HG02571 (cell line): ENCODE measurements around the gene AFF1.
"Not testable (repeated sequence)": the region's sequence is repeated elsewhere in the genome, so short reads cannot be mapped to it uniquely, and the experiment has no call there.

Experiments used
- ATAC-seq: cut with Tn5 transposase; IDR thresholded peaks from one replicate; pipeline ENCODE4 v1.9.1; 2021; ENCODE audit warnings: mild to moderate bottlenecking, moderate library complexity; ENCODE audit not compliant: unreplicated experiment

Gene AFF1

DNA sequence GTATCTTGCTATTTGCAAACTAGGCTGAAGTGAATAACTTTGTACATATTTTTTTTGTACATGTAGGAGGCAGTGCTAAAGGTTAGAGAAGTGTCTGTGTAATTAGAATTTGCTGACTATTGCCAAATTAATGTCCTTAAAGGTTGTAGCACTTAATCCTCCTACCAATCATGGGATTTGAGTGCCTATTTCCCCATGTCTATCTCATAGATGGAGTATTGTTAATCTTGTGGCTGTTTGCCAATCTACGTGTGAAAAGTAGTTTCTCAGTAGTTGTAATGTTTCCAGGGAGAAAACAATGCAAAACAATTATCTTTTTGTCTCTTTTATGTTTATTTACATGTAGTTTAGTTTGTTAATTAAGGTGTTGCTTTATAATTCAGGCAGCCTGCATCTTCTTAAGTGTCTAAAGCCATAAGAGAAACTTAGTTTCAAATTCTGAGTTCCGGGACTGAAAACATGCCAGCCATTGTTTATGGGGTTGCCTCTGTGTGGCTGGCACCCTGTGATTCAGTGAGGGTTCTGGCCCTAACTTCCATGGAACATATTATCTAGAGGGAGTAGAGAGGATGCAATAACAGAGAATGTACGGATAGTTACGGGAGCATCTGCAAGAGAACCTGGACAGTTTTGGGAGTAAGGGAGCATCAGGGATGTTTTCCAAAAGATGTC lies 143.2 kb downstream of the AFF1 start:
- ATAC-seq: no peak

DNA sequence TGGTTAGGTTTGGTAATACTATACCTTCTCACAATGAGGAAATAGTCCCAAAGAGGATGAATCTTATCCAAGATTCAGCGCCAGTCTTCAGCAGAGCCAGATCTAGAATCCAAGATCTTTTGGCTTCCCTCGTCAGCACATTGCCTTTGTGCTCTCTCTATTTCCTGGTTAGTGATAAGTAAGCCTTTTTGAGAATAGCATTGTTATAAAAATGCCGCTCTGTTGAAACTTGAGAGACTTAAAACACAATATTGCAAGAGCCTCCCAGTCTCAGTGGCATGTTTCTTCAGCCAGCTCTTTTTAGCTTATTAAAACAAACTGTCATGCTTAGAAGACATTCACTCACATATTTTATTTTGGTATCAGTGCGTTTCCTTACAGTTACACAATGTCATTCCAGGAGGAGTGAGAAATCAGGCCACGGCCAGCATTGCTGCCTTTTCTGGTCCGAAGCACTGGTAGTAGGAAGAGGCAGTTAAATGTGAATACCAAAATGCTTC lies 144.2 kb downstream of the AFF1 start:
- no peak for ATAC-seq

DNA sequence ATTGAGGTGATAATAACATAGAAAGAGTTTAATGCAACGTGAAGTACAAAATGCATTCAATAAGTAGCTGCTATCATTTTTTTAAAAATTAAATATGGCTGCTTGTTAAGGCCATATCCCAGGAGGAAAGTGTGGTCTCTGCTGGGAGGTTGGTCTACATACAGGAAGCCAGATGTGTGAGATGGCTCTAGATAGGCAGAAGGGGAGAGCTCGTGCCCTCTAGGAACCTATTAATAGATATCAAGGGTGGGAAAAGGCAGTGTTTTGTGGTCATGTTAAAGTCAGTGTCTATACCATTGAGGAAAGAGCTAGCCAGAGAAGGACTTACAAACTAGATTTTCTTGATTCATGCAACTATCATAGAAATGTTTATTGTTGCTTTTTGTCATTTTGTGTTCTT lies 145.2 kb downstream of the AFF1 start:
- ATAC-seq: no peak

DNA sequence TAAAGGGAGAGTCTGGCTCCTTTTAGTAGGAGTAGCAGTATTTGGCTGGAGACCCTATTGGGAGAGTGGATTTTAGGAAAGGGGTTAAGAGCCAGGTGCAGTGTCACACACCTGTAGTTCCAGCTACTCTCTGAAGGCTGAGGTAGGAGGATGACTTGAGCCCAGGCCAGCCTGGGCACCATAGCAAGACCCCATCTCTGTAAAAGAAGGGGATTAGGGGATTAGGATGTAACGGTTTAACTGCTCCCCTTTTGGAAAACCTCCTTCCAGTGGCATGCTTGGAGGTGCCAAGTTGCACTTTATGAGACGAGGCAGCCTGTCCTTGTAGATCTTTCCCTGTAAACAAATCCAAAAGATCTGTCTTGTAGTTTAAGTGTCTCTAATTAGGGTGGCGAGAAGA lies 145.7 kb downstream of the AFF1 start:
- ATAC-seq: no peak

DNA sequence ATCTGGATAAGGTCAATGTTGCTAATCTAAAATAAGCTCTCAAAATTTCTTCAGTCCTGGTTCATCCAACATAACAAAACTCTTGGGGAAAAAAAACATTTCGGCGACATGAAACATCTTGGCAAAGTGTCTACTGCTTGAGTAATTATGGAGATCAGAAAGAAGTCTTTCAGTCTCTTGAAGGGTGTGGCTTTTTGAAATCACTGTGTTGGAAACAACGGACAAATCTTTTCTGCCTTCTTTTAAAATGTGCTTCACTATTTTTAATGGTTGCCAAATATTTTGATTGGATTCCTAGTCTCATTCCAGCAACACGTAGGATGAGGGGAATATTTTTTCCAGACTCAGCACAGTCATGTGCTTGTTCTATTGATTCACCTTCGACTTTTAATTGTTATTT lies 147.0 kb downstream of the AFF1 start:
- ATAC-seq: no peak

DNA sequence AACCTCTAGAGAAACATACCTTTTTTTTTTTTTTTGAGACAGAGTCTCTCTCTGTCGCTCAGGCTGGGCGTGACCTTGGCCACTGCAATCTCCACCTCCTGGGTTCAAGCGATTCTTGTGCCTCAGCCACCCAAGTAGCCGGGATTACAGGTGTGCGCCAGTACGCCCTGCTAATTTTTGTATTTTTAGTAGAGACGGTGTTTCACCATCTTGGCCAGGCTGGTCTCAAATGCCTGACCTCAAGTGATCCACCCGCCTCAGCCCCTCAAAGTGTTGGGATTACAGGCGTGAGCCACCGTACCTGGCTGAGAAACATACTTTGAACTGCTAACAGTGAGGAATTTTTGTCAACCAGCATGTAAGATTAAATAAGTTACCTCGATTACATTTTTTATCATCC lies 150.9 kb downstream of the AFF1 start:
- not testable (repeated sequence) for ATAC-seq

DNA sequence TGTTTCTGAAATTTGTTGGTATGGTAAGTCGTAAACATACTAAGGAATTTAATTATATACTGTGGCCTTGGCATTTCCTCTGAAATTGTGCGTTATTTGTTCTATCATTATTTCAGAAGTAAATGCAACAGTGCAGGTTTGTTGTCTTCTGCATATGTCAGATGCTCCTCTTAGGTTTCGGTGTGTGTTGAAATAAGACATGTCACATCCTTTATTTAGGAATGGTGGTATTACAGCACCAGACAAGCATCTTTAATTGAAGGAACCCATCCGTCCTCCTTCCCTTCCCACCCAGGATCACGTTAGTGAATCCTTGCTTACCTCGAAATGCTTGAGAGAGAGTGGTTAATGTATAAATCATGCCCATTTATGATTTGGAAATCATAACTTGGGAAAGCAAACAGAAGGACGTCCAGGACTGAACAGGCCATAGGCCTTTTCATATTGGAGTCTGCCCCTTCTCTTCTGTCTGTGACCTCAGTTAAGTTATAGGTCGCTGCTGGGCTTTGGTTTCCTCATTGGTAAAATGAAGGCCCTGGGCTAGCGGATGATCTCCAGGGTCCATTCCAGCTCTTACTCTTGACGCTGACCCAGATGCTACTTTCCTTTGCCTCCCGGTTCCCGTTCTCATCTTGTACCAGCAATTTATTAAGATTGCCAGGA lies 151.5 kb downstream of the AFF1 start:
- no peak for ATAC-seq

DNA sequence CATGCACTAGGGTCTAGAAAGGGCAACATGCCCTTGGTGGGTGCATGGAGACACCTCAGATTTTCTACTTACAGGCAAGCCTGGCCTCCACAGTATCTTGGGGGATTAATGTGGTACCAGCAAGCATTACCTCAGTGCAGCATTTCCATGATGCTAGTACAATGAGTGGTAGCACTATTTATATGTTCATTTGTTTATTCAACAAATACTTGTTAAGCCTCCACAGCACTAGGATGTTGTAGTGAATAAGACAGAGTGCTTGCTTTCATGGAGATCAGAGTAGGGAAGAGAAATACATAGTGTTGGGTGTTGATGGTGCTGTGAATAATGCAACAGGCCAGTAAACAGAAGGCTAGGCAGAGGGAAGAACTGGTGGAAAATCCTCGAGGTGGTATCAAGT lies 152.2 kb downstream of the AFF1 start:
- ATAC-seq: no peak

DNA sequence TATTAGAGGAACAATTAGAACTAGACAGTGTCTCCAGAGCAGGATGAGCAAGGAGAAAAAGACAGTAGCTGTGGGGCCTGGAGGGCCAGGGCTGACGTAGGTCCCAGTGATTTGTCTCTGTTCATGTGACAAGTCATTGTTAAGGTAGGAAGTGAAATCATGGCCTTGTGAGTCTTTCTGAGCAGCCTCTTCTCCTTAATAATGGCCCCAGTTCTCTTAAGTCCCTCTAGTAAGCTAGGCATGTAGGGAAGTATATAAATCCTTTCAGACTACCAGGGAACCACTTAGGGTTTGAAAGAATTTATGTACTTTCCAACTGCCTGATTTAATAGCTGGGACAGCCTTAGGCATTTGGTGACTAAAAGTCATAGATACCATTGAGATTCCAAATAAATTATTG lies 152.6 kb downstream of the AFF1 start:
- no peak for ATAC-seq

DNA sequence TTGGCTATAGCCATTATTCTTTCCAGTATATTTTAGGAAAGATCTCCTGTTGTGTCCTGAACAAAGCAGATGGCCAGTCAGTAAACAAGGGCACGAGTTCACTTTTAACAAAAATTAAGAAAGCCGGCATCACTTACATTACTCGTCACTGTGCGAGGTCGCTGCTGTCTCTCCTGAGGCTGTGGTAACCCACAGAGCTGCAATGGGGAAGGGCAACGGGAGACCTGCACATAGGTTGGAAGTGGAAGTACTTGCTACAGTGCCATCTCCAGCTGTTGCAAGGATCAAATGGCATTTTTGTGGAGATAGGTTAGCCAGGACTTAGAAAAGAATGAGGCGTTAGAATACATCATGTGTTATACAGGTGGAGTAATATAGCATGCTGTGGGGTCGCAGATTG lies 153.4 kb downstream of the AFF1 start:
- ATAC-seq: no peak

DNA sequence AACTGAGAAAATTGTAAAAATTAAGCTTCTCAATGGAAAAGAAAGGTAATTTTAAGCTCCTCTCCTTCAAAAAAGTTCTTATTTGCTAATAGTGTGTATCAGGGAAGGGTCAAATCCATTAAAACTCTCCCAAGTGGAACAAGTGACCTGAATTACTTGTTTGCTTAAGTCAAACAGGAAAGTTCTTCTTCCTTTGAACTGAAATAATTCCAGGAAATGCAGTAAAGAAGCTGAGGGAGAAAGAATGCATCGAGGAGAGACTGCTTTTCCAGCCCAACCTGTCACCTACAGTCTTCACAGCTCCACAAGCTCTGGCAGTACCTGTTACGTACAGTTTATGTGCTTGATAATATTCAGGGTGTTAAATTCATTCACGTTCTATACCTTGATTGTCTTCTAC lies 154.6 kb downstream of the AFF1 start:
- ATAC-seq: no peak

DNA sequence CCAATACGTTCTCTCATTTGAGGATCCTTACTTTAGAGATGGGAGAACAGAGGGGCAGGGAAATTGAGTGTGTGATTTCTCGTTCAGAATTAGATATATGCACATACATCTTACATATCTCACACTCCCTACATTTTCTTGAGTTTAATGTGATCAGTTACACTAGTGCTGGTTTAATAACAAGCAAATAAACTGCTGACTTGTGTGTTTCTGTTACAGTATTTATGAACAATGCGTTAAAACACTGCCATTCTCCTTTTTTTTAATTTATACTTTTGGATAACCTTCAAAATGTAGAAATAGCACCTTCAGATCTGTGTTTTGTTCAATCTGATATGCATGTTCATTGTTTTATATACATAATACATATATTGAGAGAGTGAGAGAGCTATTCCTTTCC lies 155.5 kb downstream of the AFF1 start:
- ATAC-seq: no peak

DNA sequence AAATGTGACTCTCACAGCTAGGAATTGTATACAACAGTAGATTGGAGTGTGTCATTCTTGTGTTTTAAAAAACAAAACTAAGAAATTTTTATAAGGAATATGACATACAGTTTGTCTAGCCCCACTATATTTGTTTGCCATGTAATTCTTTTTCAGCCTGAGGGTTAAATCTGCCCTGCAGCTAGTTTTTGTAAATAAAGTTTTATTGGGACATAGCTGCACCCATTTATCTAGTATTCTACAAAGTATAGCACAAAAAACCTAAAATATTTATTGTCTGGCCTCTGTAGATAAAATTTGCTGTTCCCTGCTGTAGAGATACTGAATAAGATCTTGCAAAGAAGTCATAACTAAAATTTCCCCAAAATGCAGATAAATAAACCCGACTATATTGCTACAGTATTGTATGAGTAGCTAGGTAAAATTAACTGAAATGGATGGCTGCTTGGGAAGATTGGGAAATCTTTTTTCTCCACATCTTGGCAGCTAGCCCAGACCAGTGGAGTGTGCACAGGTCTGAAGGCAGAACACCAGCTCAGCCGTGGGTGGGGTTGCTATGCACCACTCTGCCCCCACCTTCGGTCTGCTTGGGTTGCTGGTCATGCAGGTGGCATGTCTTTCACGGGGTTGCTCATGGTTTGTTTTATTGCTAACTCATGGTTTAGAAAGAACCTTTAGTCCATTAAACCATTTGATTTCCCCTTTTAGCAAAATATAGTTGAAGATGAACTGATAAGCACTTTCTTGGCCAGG lies 157.8 kb downstream of the AFF1 start:
- ATAC-seq: peak; percentile 61

DNA sequence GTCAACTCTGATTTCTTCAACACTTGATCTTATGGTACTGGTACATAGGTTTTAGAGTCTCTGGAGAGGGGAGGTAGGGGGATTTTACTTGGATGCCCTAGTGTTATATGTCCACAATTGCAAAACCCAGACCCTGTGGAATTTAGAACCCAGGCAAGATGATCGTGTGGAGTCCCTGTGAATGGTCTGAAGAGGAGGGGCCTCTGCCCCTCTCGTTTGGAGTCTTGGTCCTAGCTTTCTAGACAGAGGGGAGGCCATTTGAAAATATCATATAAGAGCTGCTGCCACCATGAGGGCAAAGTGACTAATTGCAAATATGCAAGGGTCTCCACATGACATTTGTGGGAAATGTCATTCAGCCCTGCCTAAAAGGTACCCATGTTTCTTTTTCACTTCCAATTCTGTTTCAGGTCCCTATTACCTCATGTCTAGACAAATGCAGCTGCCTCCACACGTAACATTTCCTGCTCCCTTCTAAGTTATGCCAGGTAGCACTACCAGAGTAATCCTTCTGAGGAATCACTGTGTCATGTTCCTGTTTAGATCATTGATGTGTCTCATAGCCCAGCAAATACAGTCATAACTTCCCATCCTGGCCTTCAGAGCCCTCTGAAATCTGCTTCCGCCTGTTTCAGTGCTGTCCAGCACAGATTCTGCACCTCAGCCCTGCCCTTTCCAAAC lies 158.8 kb downstream of the AFF1 start:
- ATAC-seq: peak; percentile 77

DNA sequence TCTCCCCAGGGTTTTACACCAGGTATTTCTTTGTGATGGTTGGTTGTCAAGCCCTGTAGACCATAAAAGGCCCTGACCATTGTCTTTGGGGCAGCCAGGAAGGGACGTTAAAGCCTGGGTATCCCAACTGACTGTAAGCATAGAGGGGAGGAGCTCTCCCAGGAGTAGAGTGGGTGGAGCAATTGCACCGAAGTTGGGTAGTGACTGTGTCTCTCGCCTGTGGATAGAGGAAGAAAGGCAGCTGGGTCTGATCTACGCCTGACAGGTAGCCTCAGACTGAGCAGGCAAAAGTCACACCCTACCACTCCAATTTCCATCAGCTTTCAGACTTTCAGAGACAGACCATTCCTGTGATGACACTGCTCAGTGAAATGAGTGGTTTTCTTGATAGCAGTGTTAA lies 162.3 kb downstream of the AFF1 start:
- ATAC-seq: no peak

DNA sequence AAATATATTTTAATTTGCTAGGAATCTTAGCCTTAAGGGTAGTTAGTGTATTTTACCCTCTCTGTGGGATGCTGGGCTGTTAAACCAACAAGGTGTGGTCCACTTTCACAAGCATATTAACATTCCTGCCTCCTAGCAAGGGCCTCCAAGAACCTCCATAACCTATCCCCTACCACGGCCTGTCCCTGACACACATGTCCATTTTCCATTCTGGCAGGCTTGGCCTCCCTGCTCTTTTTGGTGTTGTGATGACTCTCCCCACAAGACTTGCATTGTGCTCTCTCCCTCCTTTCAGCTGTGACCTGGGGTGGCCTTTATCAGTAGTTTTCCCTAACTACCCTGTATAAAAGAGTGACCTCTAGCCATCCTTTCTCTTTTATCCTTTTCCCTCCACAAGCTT lies 165.4 kb downstream of the AFF1 start:
- no peak for ATAC-seq

DNA sequence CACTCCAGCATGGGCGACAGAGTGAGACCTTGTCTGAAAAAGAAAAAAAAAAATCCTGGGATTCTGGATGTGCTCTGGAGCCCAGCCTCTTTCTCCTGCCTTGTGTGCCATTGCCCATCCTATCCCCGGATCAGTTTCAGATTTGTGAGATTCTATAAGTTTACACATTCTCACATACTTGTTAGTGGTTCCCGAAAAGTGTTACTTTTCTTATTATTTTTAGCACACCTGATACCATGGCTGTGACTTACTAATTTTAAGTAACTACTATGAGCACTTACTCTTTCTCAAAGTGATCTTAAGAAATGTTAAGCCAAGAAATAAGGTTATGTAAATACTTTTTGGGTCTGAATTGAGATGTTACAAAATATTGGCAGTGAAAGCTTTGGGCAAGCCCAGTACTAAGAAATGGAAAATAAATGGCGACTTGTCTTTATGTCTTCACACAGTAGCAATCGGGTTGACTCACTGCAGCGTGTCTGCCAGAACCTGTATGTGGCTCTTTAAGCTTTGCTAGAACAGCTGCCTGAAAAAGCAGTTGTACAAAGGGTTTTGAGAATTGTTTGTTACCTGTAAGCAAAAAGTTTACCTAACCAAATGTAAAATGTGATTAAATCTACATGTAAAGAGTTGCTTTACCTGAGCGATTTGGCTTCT lies 166.9 kb downstream of the AFF1 start:
- ATAC-seq: no peak

DNA sequence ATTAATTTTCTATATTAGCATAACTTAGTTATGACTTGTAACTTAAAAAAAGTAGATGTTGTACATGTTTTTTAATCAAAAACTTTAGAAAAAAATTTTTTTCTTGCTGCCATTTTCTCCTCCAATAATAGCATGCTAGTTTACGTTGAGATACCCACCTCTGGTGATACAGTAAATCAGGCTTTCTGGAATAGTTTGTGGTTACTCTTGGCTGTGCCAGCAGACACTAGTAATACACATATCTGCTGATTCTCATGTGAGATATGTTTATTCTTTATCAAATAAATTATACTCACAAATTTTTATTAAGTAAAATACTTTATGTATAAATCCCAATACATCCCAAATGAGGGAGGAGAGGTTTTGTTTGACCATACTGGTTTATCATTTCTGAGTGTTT lies 168.3 kb downstream of the AFF1 start:
- ATAC-seq: no peak

DNA sequence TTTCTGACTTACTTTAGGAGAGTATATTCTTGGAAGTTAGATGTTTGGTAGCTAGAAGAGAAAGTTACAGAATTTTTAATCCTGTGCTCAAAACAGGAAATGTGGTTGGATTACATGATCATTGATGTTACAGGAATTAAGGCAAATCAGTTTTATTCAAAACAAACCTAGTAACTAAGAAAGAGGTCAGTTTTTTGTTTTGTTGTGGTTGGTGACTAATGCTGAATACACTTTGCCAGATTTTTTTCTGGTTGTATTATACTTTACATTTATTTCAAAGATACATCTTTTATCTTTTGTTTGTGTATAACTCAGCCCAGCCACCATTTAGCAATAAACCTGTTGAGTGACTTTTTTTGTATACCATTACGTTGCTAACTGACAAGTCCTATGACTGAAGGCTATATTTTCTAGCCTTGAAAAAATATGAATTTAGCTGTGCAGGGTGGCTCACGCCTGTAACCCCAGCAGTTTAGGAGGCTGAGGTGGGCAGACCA lies 168.9 kb downstream of the AFF1 start:
- no peak for ATAC-seq

DNA sequence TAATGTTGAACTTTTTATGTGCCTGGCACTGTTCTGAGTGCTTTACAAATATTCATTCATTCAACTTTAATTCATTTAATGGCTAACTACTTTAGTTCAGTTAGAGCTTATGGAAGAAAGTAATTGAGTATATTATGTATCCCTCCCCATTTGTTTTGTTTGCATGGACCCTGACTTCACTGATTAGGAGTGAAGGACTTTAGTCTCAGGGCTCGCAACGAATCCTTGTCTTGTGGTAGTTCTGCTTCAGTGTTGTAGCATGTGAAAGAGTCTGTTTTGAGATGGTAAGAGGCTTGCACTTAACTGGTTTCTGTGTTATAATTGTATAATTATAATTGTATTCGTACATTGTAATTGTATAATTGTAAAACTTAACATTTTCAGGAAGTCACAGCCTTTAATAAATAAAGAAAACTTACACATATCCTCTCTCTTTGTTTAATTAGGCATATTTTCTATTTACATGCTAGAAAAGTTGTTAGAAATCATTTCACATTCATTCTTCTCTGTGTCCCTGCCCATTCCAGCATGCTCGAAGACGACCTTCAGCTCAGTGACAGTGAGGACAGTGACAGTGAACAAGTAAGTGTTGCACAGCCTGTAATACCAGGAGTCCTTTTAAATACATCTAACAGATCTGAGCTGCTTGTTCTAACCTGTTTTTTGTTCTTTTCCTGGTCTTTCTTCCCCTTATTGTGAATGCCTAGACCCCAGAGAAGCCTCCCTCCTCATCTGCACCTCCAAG lies 170.5 kb downstream of the AFF1 start:
- ATAC-seq: no peak
